PFSK-1 (cell line): ENCODE results near the gene NKX2-8.

Experiments used
- POLR2AphosphoS5 ChIP-seq: IDR thresholded peaks from 2 replicates; pipeline ENCODE4 v1.6.1; 2012; ENCODE audit warnings: low read depth, mild to moderate bottlenecking, control low read depth, low read length, moderate library complexity
- TF ChIP-seq, protein P1 (sequence below), 2 experiments: IDR thresholded peaks; 2 replicates each; pipeline versions ENCODE4 v1.6.1 to v1.8.0; 2011 to 2012; ENCODE audit warnings: low read depth in 2 of 2, low read length in 2 of 2, control low read depth in 1 of 2, inconsistent platforms in 1 of 2, mild to moderate bottlenecking in 1 of 2, moderate library complexity in 1 of 2; ENCODE audit not compliant: insufficient read depth in 1 of 2

DNA sequence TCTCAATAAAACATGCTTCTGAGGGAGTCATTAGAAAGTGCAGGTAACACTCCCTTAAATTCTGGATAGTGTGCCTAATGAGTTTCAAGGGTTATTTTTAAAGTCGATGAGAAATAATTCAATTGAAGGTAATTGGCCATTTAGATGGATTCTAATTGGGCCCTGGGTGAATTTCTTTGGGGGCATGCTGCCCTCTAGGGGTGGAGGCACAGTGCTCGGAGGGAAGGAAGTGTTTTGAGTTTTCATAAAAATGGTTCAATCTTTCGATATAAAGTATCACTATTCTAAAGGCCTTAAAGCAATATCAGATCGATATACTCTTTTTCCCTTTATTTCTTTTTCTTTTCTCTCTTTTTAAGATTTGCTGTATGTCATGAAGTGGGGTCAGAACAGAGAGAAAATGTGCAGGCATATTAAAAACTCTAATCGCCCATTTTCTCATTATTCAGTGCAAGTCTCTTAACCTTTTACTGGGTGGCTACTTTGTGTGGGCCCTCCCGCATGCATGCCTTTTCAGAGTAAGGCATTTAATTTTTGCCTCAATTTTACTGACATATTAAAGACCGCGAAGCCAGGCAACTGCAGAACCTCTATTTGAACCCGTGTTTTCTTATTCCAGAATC, 25.5 kb downstream of the NKX2-8 start:
- TF ChIP-seq POLR2AphosphoS5: no peak
- TF ChIP-seq, protein P1, sequence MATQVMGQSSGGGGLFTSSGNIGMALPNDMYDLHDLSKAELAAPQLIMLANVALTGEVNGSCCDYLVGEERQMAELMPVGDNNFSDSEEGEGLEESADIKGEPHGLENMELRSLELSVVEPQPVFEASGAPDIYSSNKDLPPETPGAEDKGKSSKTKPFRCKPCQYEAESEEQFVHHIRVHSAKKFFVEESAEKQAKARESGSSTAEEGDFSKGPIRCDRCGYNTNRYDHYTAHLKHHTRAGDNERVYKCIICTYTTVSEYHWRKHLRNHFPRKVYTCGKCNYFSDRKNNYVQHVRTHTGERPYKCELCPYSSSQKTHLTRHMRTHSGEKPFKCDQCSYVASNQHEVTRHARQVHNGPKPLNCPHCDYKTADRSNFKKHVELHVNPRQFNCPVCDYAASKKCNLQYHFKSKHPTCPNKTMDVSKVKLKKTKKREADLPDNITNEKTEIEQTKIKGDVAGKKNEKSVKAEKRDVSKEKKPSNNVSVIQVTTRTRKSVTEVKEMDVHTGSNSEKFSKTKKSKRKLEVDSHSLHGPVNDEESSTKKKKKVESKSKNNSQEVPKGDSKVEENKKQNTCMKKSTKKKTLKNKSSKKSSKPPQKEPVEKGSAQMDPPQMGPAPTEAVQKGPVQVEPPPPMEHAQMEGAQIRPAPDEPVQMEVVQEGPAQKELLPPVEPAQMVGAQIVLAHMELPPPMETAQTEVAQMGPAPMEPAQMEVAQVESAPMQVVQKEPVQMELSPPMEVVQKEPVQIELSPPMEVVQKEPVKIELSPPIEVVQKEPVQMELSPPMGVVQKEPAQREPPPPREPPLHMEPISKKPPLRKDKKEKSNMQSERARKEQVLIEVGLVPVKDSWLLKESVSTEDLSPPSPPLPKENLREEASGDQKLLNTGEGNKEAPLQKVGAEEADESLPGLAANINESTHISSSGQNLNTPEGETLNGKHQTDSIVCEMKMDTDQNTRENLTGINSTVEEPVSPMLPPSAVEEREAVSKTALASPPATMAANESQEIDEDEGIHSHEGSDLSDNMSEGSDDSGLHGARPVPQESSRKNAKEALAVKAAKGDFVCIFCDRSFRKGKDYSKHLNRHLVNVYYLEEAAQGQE (IDR thresholded peaks at IDR 0.05; ENCODE audit: insufficient read depth in 1 of 2, low read depth in 2 of 2, low read length in 2 of 2): no peak
